OCI-LY1 (cell line): ENCODE measurements around the gene C1orf35.

Experiments used
- H2AFZ ChIP-seq: fragments of 200-600 bp; sonication (generic), shearing (Covaris generic); 2 replicates; pipeline ENCODE4 v1.6.0; 2014; ENCODE audit warnings: antibody characterized with exemption, mild to moderate bottlenecking, low read length
- H3F3A ChIP-seq: fragments of 200-600 bp; sonication (generic), shearing (Covaris generic); 2 replicates; pipeline ENCODE4 v1.6.0; 2014; ENCODE audit warnings: mild to moderate bottlenecking, antibody characterized with exemption, low read length, moderate library complexity; ENCODE audit not compliant: insufficient read depth
- H3K27ac ChIP-seq: fragments of 200-600 bp; sonication (generic); 2 replicates; pipeline ENCODE4 v1.5.1; 2014; ENCODE audit warnings: low read length, mixed run types, mild to moderate bottlenecking, low read depth; ENCODE audit not compliant: poor library complexity, severe bottlenecking
- H3K27me3 ChIP-seq: fragments of 200-600 bp; sonication (generic); 2 replicates; pipeline ENCODE4 v1.6.0; 2014; ENCODE audit warnings: antibody characterized with exemption, mild to moderate bottlenecking, low read length, moderate library complexity; ENCODE audit not compliant: insufficient read depth
- H3K36me3 ChIP-seq: fragments of 200-600 bp; sonication (generic); 2 replicates; pipeline ENCODE4 v1.6.1; 2014; ENCODE audit warnings: mild to moderate bottlenecking, antibody characterized with exemption, low read length, moderate library complexity, mixed read lengths; ENCODE audit not compliant: insufficient read depth
- H3K4me1 ChIP-seq: fragments of 200-600 bp; sonication (generic); 2 replicates; pipeline ENCODE4 v1.5.1; 2014; ENCODE audit warnings: mild to moderate bottlenecking, low read length, moderate library complexity; ENCODE audit not compliant: insufficient read depth, severe bottlenecking
- H3K4me2 ChIP-seq: fragments of 200-600 bp; sonication (generic), shearing (Covaris generic); 2 replicates; pipeline ENCODE4 v1.6.1; 2014; ENCODE audit warnings: low read length
- H3K4me3 ChIP-seq: fragments of 200-600 bp; sonication (generic); 2 replicates; pipeline ENCODE4 v1.5.1; 2014; ENCODE audit warnings: low read length, low read depth, mild to moderate bottlenecking, mixed read lengths; ENCODE audit not compliant: poor library complexity, severe bottlenecking
- H3K79me2 ChIP-seq: fragments of 200-600 bp; shearing (Covaris generic); 2 replicates; pipeline ENCODE4 v1.6.1; 2016; ENCODE audit warnings: mixed run types, low read length, mixed read lengths; ENCODE audit not compliant: insufficient read depth
- H3K9ac ChIP-seq: fragments of 200-600 bp; sonication (generic), shearing (Covaris generic); 2 replicates; pipeline ENCODE4 v1.6.1; 2014; ENCODE audit warnings: mild to moderate bottlenecking, low read length, mixed read lengths
- H3K9me2 ChIP-seq: fragments of 200-600 bp; sonication (generic), shearing (Covaris generic); 2 replicates; pipeline ENCODE4 v1.6.1; 2014; ENCODE audit warnings: low read depth, mild to moderate bottlenecking, low read length, mixed read lengths
- H3K9me3 ChIP-seq: fragments of 200-600 bp; shearing (Covaris generic); 2 replicates; pipeline ENCODE4 v1.6.1; 2014; ENCODE audit warnings: low read length, mixed read lengths
- H4K20me1 ChIP-seq: fragments of 200-600 bp; sonication (generic), shearing (Covaris generic); 2 replicates; pipeline ENCODE4 v1.6.0; 2016; ENCODE audit warnings: mild to moderate bottlenecking, low read length; ENCODE audit not compliant: insufficient read depth
- CTCF ChIP-seq: fragments of 200-600 bp; sonication (generic), shearing (Covaris generic); IDR thresholded peaks from 2 replicates; pipeline ENCODE4 v1.5.1; 2017; ENCODE audit warnings: mild to moderate bottlenecking, antibody characterized with exemption, low read length, moderate library complexity, mixed read lengths
- EZH2 ChIP-seq: fragments of 200-600 bp; sonication (generic), shearing (Covaris generic); IDR thresholded peaks from 2 replicates; pipeline ENCODE4 v1.8.0; 2017; ENCODE audit warnings: borderline replicate concordance, mixed run types, mild to moderate bottlenecking, antibody characterized with exemption, low read length, moderate library complexity, mixed read lengths

The C1orf35 gene

DNA sequence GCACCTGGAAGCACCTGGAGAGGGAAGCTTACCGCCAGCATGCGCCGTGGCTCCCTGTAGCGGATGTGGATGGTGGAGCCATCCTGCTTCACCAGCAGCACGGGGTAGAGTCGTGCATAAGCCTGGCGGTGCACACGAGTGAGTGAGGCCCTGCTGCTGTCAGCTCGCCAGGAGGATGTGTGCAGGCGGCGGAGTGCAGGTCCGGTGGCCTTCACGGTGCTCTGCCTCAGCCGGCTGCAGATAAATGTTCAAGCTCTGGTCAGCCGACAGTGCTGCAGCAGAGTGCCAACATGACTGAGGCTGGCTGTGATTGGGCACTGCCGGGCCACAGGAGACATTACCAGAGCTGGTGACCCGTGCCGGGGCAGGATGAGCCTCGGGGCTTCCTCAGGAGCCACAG is 4.5 kb upstream of the C1orf35 start:
- H3K4me3 ChIP-seq = peak overlapping the region; percentile 100
- TF ChIP-seq EZH2 (no peak), CTCF (no peak)

DNA sequence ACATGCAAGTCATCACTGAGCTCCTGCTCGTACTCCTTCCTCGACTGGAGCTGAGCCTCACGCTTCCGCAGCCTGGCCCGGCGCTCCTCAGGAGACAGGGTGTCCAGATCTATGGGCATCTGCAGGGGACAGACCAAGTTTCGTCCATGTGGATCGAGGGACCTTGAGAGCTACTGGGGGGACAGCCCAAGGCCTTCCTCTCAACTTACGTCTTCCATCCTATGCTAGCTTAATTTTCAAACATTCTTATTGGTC is 3.6 kb upstream of the C1orf35 start:
- H3K36me3 ChIP-seq = peaks cover 31% of the 10 kb centered on the region; the same call in 1 of the 2 replicates
- no peak overlapping the region for H3K4me2 ChIP-seq
- H3K4me3 ChIP-seq = no peak overlapping the region
- H3K9me2 ChIP-seq = no peaks in the 10 kb centered on the region
- peaks cover 8% of the 10 kb centered on the region for H3K79me2 ChIP-seq
- no peaks in the 10 kb centered on the region for H3K9me3 ChIP-seq
- no peak overlapping the region for H3K27ac ChIP-seq
- 0 out of 2 replicates have a peak, but pooled peaks cover 1% of the 10 kb centered on the region for H3F3A ChIP-seq
- TF ChIP-seq CTCF (no peak), EZH2 (no peak)
- no peaks in the 10 kb centered on the region for H3K27me3 ChIP-seq
- H3K9ac ChIP-seq = no peak overlapping the region
- no peak overlapping the region for H2AFZ ChIP-seq
- peaks cover 43% of the 10 kb centered on the region for H3K4me1 ChIP-seq
- H4K20me1 ChIP-seq = no peaks in the 10 kb centered on the region

More for the DNA sequence above, 4.5 kb upstream of the C1orf35 start:
- H3F3A ChIP-seq = no peaks in the 10 kb centered on the region
- H3K9me2 ChIP-seq = no peaks in the 10 kb centered on the region
- peak overlapping the region; percentile 100 for H3K4me2 ChIP-seq
- peak overlapping the region; percentile 98; the same call in 1 of the 2 replicates for H3K9ac ChIP-seq
- no peaks in the 10 kb centered on the region for H3K27me3 ChIP-seq
- H3K79me2 ChIP-seq = peaks cover 8% of the 10 kb centered on the region
- H4K20me1 ChIP-seq = no peaks in the 10 kb centered on the region
- no peak overlapping the region for H2AFZ ChIP-seq
- peaks cover 31% of the 10 kb centered on the region; the same call in 1 of the 2 replicates for H3K36me3 ChIP-seq
- H3K27ac ChIP-seq = no peak overlapping the region
- no peaks in the 10 kb centered on the region for H3K9me3 ChIP-seq
- H3K4me1 ChIP-seq = peaks cover 37% of the 10 kb centered on the region

DNA sequence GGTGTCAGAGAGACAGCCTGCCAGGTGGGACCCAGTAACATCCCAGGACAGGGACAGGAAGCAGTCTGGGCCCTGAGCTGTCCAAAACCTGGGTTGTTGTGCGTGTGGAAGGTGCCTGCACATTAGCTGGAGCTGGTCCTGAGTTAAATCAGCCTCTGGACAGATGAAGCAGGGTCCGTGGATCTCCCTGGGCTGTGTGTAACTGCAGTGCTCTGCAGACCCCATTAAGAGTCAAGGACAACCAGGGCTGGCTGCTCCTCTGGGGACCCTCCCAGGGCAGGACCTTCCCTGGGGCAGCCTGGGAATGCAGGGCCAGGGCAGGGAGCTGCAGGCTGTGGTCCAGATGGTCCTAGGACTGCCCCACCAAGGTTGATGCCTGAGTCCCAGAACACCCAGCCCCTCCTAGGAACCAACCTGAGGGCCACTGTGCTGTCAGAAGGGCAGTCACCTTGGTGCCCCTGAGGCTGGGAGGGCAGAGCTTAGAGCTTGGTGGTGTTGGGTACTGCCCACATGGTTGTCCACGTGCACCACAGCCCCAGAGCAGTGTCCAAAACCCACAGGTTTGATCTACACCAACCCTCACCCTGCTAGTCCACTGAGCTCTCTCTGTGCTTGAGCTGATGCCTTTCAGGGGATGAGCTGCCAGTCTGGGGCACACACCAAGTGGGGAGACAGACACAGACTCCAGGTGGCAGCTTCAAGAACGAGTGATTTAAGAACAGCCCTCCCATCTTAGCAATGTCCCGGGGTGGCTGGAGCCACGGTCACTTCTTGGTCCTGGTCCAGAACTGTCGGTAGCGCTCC is 3.1 kb upstream of the C1orf35 start:
- Histone ChIP-seq H3K9me3 (no peaks in the 10 kb centered on the region), H3K27ac (no peak overlapping the region), H3K9ac (no peak overlapping the region), H2AFZ (no peak overlapping the region), H3K4me3 (no peak overlapping the region), H3K79me2 (peaks cover 8% of the 10 kb centered on the region), H4K20me1 (no peaks in the 10 kb centered on the region), H3K36me3 (peaks cover 34% of the 10 kb centered on the region; the same call in 1 of the 2 replicates), H3K4me1 (peaks cover 48% of the 10 kb centered on the region), H3F3A (peaks cover 6% of the 10 kb centered on the region), H3K9me2 (no peaks in the 10 kb centered on the region), H3K4me2 (no peak overlapping the region), H3K27me3 (no peaks in the 10 kb centered on the region)
- TF ChIP-seq CTCF = no peak
- TF ChIP-seq EZH2 = no peak
